Astrocyte of the cerebellum (primary cell): Measurements from ENCODE around the gene FGF2.

Experiments used
- DNase-seq: peaks from one replicate; pipeline ENCODE4 v3.0.0-alpha.2; 2011; ENCODE audit warnings: low read depth
- H3K4me3 ChIP-seq: 2 replicates; pipeline ENCODE4 v1.5.1; 2011; ENCODE audit warnings: mild to moderate bottlenecking, low read depth, low read length, moderate library complexity
- in situ Hi-C: cut with HindIII; loops from 2 replicates; pipeline ENCODE4 v1.10.0; 2017; ENCODE audit warnings: low sequenced_read_pairs
- TF ChIP-seq, protein P1 (sequence below): IDR thresholded peaks from 2 replicates; pipeline ENCODE4 v1.5.1; 2012; ENCODE audit warnings: low read length, low read depth, moderate library complexity, mild to moderate bottlenecking; ENCODE audit errors: missing control alignments

FGF2 gene

DNA sequence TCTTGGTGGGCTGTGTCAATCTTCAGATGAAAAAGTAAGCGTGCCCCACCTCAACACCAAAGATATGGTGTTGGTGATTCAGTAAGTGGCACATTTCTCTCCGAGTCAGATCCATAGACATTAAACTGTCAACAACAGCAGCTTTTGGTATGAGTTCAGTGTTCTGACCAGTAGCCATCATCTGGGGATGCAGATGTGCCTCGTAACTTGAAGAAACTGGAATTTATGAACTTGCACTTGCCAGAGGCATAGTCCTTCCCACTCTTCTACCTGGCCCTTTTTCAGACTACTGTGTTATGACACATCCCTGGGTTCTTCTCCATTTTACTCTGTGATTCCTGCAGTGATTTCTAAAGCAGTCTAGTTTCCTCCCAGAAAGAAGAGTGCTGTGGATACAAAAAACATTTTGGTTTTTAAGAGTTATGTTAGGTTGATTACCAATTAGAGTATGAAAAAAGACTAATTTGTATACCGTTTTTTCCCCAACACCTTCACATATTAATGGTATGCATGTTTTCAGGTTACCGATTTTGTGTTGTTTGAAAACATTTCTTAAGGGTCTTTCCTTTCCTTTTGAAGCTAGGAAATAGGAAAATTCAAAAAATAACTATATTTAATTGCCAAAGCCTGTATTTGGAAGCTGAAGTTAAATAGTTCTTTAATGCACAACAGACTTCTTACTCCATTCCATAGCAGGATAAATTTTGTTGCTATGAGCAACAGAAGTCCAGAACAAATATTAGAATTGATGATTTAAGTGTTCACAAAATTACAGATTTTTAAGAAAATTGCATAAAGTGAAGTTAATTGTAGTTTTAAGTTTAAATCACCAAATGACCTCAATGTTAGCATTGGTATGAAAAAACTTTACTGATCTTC lies 56.5 kb downstream of the FGF2 start:
- in situ Hi-C loops: no loop called here
- DNase-seq: no peak
- TF ChIP-seq, protein P1, sequence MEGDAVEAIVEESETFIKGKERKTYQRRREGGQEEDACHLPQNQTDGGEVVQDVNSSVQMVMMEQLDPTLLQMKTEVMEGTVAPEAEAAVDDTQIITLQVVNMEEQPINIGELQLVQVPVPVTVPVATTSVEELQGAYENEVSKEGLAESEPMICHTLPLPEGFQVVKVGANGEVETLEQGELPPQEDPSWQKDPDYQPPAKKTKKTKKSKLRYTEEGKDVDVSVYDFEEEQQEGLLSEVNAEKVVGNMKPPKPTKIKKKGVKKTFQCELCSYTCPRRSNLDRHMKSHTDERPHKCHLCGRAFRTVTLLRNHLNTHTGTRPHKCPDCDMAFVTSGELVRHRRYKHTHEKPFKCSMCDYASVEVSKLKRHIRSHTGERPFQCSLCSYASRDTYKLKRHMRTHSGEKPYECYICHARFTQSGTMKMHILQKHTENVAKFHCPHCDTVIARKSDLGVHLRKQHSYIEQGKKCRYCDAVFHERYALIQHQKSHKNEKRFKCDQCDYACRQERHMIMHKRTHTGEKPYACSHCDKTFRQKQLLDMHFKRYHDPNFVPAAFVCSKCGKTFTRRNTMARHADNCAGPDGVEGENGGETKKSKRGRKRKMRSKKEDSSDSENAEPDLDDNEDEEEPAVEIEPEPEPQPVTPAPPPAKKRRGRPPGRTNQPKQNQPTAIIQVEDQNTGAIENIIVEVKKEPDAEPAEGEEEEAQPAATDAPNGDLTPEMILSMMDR: no peak
- no peak overlapping the region for H3K4me3 ChIP-seq

DNA sequence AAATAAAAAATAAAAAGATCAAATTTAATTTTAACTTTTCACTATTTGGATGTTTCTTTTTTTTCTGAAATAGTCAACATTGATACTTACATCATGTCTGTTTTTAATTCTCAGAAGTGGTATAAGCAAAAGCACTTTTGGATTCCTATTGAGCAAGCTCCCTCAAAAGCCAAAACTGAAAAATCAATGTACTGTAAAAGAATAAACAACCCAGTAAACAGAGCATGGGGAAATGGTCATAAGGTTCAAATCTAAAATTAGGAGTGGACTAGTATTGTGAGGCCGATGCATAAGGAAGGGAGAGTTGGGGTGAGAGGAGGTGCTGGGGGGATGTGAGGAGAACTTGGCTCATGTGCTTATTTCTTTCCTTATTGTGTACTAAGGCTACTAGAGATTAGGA lies 57.9 kb downstream of the FGF2 start:
- H3K4me3 ChIP-seq: no peak overlapping the region
- in situ Hi-C loops: no loop called here
- TF ChIP-seq, protein P1: no peak
- no peak for DNase-seq

DNA sequence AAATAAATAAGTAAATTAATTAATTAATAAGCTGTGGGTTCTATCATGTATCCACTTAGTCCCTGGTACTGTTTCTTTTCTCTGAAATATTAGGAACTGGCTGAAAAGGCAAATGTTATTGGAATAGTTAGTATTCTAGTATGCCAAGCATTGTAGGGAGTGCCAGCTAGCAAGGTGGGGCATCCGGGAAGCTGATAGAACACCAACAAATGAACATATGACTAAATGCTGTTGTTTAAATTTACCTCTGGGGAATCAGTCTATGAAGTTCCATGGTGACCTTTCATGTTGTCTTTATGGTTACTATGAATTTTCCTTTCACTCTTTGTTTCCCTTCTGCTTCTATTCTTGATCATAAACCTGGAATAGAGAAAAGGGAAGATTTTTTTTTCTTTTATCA lies 63.1 kb downstream of the FGF2 start:
- TF ChIP-seq, protein P1: no peak
- DNase-seq: no peak
- H3K4me3 ChIP-seq: no peak overlapping the region
- in situ Hi-C loops: no loop called here

DNA sequence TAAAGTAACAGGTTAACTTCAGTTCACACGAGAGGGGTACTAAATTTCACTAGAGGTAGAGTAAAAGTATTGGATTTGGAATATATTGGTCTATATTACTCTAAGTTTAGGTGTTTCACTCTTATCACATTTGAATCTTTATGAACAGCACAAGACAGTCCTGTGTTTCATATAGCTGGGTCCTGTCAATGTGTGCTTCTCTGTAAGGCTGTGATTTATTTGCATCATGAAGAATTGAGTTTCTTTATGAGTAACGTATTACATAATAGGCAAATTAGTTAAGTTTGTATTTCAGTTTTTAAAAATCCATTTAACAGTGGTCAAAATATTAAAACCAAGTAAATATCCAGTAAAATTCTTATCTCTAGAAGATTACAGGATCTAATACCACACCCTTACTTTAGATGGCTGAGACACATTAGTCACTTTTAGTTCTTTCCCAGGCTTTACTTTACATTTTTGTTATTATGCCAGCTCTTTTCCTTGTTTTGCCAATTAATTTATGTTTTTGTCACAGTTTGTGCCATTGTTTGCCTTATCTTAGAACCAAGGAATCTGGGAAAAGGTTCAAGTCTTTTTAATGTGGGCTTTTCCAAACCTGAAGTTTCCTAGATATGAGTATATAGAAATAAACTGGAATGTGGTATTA lies 63.6 kb downstream of the FGF2 start:
- in situ Hi-C loops: no loop called here
- H3K4me3 ChIP-seq: no peak overlapping the region
- TF ChIP-seq, protein P1: no peak
- no peak for DNase-seq

DNA sequence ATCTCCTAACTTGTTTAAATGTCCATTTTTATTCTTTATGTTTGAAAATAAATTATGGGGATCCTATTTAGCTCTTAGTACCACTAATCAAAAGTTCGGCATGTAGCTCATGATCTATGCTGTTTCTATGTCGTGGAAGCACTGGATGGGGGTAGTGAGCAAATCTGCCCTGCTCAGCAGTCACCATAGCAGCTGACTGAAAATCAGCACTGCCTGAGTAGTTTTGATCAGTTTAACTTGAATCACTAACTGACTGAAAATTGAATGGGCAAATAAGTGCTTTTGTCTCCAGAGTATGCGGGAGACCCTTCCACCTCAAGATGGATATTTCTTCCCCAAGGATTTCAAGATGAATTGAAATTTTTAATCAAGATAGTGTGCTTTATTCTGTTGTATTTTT lies 68.2 kb downstream of the FGF2 start:
- TF ChIP-seq, protein P1: no peak
- no peak overlapping the region for H3K4me3 ChIP-seq
- in situ Hi-C loops: no loop called here
- no peak for DNase-seq

DNA sequence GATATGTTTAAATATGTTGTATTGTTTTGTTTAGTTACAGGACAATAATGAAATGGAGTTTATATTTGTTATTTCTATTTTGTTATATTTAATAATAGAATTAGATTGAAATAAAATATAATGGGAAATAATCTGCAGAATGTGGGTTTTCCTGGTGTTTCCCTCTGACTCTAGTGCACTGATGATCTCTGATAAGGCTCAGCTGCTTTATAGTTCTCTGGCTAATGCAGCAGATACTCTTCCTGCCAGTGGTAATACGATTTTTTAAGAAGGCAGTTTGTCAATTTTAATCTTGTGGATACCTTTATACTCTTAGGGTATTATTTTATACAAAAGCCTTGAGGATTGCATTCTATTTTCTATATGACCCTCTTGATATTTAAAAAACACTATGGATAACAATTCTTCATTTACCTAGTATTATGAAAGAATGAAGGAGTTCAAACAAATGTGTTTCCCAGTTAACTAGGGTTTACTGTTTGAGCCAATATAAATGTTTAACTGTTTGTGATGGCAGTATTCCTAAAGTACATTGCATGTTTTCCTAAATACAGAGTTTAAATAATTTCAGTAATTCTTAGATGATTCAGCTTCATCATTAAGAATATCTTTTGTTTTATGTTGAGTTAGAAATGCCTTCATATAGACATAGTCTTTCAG lies 68.8 kb downstream of the FGF2 start:
- in situ Hi-C loops: no loop called here
- TF ChIP-seq, protein P1: no peak
- no peak overlapping the region for H3K4me3 ChIP-seq
- no peak for DNase-seq
